CD4-positive, alpha-beta T cell treated with Interferon gamma for 1 hour (primary cell): ENCODE results near the gene MRPS10.
A peak's percentile ranks its signal among the peaks of the same experiment; 100 is the strongest.
"Not testable (repeated sequence)": the region's sequence is repeated elsewhere in the genome, so short reads cannot be mapped to it uniquely, and the experiment has no call there.

Experiments used
- DNase-seq: peaks from one replicate; pipeline ENCODE4 v3.0.0-alpha.2; 2020

Gene MRPS10

DNA sequence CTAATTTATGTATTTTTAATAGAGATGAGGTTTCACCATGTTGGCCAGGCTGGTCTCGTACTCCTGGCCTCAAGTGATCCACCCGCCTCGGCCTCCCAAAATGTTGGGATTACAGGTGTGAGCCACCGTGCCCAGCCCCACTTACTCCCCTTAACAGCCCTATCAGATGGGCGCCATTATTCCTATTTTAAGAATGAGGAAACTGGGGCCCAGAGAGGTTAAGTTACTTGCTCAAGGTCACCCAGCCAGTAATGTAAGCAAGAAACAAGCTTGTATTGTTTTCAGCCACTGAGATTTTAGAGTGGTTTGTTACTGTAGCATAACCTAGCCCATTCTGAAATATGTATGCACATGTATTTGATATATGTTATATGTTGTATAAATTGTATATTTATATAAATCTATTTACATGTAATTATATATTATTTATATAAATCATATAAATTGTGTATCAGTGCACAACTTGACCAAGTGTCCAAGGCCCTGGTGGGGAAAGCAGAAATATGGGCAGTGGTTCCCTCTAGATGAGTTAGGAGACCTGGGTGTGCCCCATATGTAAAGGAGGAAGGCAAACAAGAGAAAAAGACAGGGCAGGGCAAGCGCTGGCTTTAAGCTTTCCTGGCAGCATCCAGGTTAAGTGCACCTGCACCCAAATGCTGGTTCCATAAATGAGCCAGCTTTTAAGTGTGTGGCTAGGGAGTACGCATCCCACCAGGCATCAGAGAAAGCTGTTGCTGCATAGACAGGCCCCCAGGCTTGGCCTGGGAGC is 45.7 kb downstream of the MRPS10 start:
- DNase-seq: no peak

DNA sequence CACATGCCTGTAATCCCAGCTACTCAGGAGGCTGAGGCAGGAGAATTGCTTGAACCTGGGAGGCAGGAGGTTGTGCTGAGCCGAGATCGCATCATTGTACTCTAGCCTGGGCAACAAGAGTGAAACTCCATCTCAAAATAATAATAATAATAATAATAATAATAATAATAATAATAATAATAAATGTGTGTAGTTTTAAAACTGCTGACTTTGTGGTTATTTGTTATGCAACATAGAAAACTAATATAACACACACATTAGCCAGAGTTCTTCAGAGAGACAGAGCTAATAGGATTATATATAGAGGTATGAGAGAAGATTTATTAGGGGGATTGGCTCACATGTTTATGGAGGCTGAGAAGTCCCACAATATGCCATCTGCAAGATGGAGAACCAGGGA is 47.9 kb downstream of the MRPS10 start:
- not testable (repeated sequence) for DNase-seq

DNA sequence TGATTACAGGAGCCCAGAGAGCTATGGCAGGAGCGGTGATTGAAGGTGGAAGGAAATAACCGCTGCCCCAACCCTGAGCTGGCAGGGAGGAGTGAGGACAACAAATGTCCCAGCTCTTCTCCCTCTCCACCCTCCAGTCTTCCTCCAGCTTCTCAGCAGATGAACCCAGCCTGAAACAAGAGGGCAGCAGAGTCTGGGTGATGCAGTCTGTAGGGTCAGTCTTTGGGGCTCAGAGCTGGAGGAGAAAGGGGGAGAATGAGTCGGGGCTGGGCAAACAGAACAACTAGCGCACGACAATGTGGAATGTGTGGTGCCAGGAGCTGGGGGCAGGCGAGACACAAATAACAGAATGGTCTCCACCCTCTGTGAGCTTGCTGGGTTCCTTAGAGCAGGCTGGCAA is 49.0 kb downstream of the MRPS10 start:
- DNase-seq: no peak

DNA sequence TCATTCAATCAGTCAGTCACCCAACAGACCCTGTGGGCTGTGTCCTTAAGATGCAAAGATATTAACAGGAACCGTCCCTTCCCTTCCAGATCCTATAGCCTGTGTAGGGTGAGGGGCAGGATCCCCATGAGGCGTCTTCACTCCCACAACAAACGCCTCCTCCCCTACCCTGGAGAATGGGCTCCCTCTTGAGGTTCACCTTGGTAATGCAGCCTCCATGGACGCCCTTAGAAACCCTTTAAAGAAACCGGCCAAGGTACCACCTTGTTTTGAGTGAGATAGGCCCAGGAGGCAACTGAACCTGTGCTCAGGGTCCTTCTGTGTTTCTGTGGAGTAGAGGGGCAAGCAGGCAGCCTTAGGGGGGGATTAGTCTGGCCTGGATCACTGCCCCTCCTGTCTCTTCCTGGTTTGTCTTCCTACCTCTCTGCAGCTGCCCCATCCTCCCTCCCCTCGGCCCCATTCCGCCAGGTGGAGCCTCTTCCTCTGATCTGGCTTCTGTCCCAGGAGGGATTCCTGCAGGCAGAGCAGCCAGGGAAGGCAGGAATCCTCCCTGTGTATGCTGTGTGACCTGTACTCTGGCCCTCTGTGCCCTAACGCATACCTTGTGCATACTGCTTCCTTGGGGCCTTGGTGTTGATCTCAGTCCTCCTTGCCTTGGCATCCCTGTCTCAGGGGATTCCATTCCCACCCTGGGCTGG is 51.1 kb downstream of the MRPS10 start:
- peak; percentile 56 for DNase-seq

DNA sequence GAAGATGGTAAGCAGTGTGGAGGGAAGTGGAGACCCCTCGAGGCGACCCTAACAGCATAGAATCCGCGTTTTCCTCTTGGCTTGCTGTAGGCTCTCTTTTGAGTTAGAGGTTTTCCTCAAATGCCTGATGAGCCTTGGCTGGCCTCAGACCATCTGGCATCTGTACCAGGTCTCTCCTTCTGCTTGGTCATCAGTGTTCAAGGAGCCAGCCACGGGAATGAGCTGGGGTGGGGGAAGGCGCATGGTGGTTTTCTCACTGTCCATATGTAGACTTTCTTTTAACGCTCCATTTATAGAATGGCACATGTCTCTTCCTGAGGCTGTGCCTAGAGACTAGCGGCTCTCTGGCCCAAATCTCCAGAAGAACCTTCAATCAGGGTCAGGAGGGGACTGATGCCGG is 52.6 kb downstream of the MRPS10 start:
- DNase-seq: no peak

DNA sequence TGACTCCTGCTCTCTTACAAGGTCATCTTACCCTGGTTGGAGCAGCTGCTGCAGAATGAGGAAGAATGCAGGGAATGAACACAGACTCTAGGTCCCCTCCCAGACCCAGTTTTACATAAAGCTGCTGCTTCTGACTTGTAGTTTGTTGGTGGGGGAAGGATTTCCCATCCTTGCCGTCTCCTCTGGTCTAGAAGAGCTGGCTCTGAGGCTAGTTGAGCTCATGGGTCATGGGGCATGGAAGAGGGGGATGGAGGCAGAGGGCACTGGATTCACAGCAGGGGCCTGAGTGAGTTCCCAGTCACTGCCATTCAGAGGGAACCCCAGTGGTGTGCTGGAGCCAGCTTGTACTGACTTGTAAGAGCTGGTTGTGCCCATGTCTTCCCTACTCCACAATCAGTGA is 53.7 kb downstream of the MRPS10 start:
- no peak for DNase-seq

DNA sequence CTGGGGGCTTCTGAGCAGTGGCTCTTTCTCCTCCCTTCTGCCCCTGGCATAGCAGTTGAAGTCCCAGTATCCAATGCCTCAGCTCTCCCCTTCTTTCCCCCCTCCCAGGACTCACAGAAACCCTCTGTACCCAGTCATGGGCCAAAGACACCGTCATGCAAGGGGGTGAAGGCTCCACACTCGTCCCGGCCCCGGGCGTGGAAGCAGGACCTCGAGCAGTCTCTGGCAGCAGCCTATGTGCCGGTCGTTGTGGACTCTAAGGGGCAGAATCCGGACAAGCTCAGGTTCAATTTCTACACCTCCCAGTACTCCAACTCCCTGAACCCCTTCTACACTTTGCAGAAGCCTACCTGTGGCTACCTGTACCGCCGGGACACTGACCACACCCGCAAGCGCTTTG is 54.8 kb downstream of the MRPS10 start:
- no peak for DNase-seq

DNA sequence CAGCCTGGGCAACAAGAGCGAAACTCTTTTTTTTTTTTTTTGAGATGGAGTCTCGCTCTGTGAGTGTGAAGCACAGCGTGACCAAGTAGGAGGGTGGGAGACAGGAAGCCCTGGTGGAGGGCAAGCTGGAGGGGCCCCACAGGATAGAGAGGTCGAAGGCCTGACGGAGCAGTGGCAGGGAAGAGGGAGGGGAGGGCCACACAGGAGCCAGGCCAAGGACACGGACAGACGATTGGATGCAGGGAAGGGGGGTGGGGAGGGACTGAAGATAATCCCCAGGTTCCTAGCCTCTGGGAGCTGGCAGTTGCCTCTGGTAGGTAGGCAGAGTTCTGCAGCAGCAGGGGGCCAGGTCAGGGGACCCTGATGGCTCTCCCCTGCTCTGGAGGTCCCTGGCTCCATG is 55.3 kb downstream of the MRPS10 start:
- no peak for DNase-seq

DNA sequence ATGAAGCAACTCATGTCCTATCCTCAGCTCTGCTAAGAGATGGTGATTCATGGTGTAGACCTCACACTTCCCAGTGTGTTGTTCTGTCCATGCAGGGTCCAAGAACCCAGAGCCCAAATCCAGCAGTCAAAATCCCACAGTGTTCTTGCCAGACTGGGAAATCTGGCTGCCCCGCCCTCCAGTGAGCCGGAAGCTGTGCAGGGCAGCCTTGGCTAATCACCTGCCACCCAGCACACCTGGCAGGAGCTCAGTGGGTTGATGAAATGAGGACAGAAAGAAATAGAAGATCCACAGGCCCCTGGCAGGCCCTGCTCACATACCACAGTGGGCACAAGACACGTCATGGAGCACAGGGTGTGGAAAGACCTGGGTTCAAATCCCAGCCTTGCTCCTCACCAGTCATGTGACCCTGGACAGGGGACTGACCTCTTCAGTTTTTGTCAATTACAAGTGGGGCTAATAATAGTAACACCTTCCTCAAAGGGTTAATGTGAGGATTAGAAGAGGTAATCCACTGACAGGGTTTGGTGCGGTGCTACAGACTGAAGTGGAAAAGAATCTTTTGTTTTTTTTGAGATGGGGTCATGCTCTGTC is 58.1 kb downstream of the MRPS10 start:
- no peak for DNase-seq

DNA sequence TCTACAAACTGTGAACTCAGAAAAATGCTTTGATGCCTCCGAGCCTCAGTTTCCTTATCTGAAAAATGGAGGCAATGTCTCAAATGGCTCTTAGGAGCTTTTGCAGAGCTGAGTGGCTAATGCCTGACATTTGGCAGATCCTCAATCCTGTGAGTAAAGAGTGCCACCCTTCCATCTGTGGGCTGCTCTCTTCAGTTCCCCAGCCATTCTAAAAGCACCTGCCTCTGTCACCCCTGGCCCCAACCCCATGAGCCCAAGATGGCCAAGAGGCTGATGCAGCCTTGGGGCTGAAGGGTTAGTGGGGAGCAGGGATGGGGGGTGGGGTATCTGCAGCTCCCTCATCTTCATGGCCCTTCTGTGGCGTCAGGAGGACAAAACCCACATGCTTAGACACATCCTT is 59.0 kb downstream of the MRPS10 start:
- DNase-seq: no peak

DNA sequence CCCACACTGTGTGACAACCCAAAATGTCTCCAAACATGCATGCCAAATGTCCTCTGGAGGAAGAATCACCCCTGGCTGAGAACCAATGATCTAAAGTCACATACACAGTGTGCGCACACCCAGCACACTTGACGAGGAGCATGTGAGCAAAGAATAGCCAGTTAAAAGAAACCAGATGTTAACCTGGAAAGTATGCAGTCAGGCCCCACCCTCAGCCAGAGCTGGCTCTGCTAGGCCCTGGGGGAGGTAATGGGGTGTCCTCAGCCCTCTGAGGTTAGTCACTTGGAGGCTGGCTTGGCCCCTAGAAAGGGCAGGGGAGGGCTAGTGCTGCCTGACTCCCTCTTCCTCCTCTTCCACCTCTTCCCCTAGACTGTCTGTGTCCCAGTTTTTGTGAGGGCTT is 59.6 kb downstream of the MRPS10 start:
- DNase-seq: no peak
